ENCODE results near the gene NOC4L. TPM values are rescaled to one million over a fixed set of nuclear protein-coding genes. Genes with fewer than 3 reads are reported as not detected.
"Not testable (repeated sequence)": the region's sequence is repeated elsewhere in the genome, so short reads cannot be mapped to it uniquely, and the experiment has no call there.

NOC4L gene
- total RNA-seq, 3 donors from 2014 or later (not counting 1 experiment from before 2014, with no cell fraction given): 21.0 to 30.2 (median 21.7) TPM

- WGBS (ENCODE audit: insufficient coverage): 97% methylated on average over 38 of the region's 38 CpGs
- DNase-seq: no peak
Measured at GRCh38 chr12:132147423-132148367, 3.4 kb downstream of the NOC4L start.

GRCh38 chr12:132148368-132149045 lies 4.2 kb downstream of the NOC4L start:
- Mint-ChIP-seq H3K27me3 (ENCODE audit: low read depth in 2 of 2) (no peaks in the 10 kb centered on the region), H3K9me3 (no peaks in the 10 kb centered on the region), H3K4me3 (no peak overlapping the region), H3K36me3 (no peaks in the 10 kb centered on the region), H3K4me1 (peaks cover 11 to 19% of the 10 kb centered on the region in 2 donors), H3K27ac (no peak overlapping the region)
- Histone ChIP-seq H3K27ac (ENCODE audit: low read length) (no peak overlapping the region), H3K36me3 (ENCODE audit: control insufficient read depth, insufficient read depth, low read length) (peaks cover 20% of the 10 kb centered on the region), H3K4me3 (ENCODE audit: low read length) (no peak overlapping the region), H3K9me3 (ENCODE audit: control insufficient read depth, insufficient read depth, low read length) (no peaks in the 10 kb centered on the region), H3K4me1 (ENCODE audit: control insufficient read depth, insufficient read depth, low read length) (peaks cover 13% of the 10 kb centered on the region), H3K27me3 (ENCODE audit: control insufficient read depth, insufficient read depth, low read length) (no peaks in the 10 kb centered on the region)
- intact Hi-C loops (cut with micrococcal nuclease): no loop called here
- WGBS (ENCODE audit: insufficient coverage): 95% methylated on average over 19 of the region's 41 CpGs
- TF ChIP-seq CTCF (IDR thresholded peaks at IDR 0.05): no peak
- DNase-seq (no peak), ATAC-seq (no peak)

More at GRCh38 chr12:132147423-132148367, 3.4 kb downstream of the NOC4L start:
- no peak for ATAC-seq
- H3K4me3 Mint-ChIP-seq: no peak overlapping the region
- intact Hi-C loops (cut with micrococcal nuclease): no loop called here
- H3K9me3 Mint-ChIP-seq: no peaks in the 10 kb centered on the region
- H3K36me3 Mint-ChIP-seq: no peaks in the 10 kb centered on the region
- Histone ChIP-seq H3K4me3 (ENCODE audit: low read length) (no peak overlapping the region), H3K4me1 (ENCODE audit: control insufficient read depth, insufficient read depth, low read length) (peaks cover 21% of the 10 kb centered on the region), H3K36me3 (ENCODE audit: control insufficient read depth, insufficient read depth, low read length) (peaks cover 20% of the 10 kb centered on the region), H3K27me3 (ENCODE audit: control insufficient read depth, insufficient read depth, low read length) (no peaks in the 10 kb centered on the region), H3K27ac (ENCODE audit: low read length) (no peak overlapping the region), H3K9me3 (ENCODE audit: control insufficient read depth, insufficient read depth, low read length) (no peaks in the 10 kb centered on the region)
- H3K27ac Mint-ChIP-seq: no peak overlapping the region
- H3K4me1 Mint-ChIP-seq: peaks cover 11 to 24% of the 10 kb centered on the region in 2 donors
- TF ChIP-seq CTCF (IDR thresholded peaks at IDR 0.05): no peak
- H3K27me3 Mint-ChIP-seq (ENCODE audit: low read depth in 2 of 2): no peaks in the 10 kb centered on the region

GRCh38 chr12:132149526-132149925 lies 5.3 kb downstream of the NOC4L start:
- H3K27me3 ChIP-seq (ENCODE audit: control insufficient read depth, insufficient read depth, low read length); H3K27me3 Mint-ChIP-seq (ENCODE audit: low read depth in 2 of 2); H3K27ac ChIP-seq (ENCODE audit: low read length); H3K27ac Mint-ChIP-seq; H3K36me3 Mint-ChIP-seq; intact Hi-C loops (cut with micrococcal nuclease); H3K9me3 ChIP-seq (ENCODE audit: control insufficient read depth, insufficient read depth, low read length); H3K9me3 Mint-ChIP-seq; DNase-seq; H3K4me3 ChIP-seq (ENCODE audit: low read length); H3K4me3 Mint-ChIP-seq; ATAC-seq: not testable (repeated sequence)
- Histone ChIP-seq H3K4me1 (ENCODE audit: control insufficient read depth, insufficient read depth, low read length) (peaks cover 22% of the 10 kb centered on the region), H3K36me3 (ENCODE audit: control insufficient read depth, insufficient read depth, low read length) (peaks cover 20% of the 10 kb centered on the region)
- no CpG with 5 or more reads among the region's 32 CpGs for WGBS (ENCODE audit: insufficient coverage)
- H3K4me1 Mint-ChIP-seq: peaks cover 11 to 19% of the 10 kb centered on the region in 2 donors

GRCh38 chr12:132150780-132151144 lies 6.5 kb downstream of the NOC4L start:
- peaks cover 10% of the 10 kb centered on the region for H3K4me1 ChIP-seq (ENCODE audit: control insufficient read depth, insufficient read depth, low read length)
- no peaks in the 10 kb centered on the region for H3K27me3 ChIP-seq (ENCODE audit: control insufficient read depth, insufficient read depth, low read length)
- peaks cover 20% of the 10 kb centered on the region for H3K36me3 ChIP-seq (ENCODE audit: control insufficient read depth, insufficient read depth, low read length)
- Mint-ChIP-seq H3K36me3 (no peaks in the 10 kb centered on the region), H3K27me3 (ENCODE audit: low read depth in 2 of 2) (no peaks in the 10 kb centered on the region), H3K9me3 (no peaks in the 10 kb centered on the region), H3K4me3 (no peak overlapping the region), H3K4me1 (peaks cover 0 to 7% of the 10 kb centered on the region in 2 donors), H3K27ac (no peak overlapping the region)
- intact Hi-C loops (cut with micrococcal nuclease): loop anchor here (5.0 to 10.0 kb wide), 2 partner anchors 37 to 374 kb away; no protein-coding TSS in a partner anchor
- DNase-seq: no peak
- ATAC-seq: no peak
- 93% methylated on average over 4 of the region's 6 CpGs for WGBS (ENCODE audit: insufficient coverage)
- H3K9me3 ChIP-seq (ENCODE audit: control insufficient read depth, insufficient read depth, low read length): no peaks in the 10 kb centered on the region
- H3K27ac ChIP-seq (ENCODE audit: low read length): no peak overlapping the region
- TF ChIP-seq CTCF (IDR thresholded peaks at IDR 0.05): no peak
- no peak overlapping the region for H3K4me3 ChIP-seq (ENCODE audit: low read length)
